Natural killer cell treated with Interleukin-12 subunit alpha and Interleukin-12 subunit beta and Interleukin-15 and Interleukin-18, amount 100 ng/mL, for 72 hours (primary cell): ENCODE measurements around the gene C19orf25. TPM values are rescaled to one million over a fixed set of nuclear protein-coding genes. Genes with fewer than 3 reads are reported as not detected.

Source experiments
- ATAC-seq, 2 donors: fragments of 150-1000 bp; cut with Tn5 transposase in 1 of 2; sonication (Bioruptor Pico), chemical (Tn5 transposase) in 1 of 2; 2 replicates each; pipeline ENCODE4 v1.10.0; 2021
- DNase-seq: peaks from one replicate; pipeline ENCODE4 v3.0.0; 2022; ENCODE audit warnings: low spot score
- H3K27ac Mint-ChIP-seq, 2 donors: 1 replicate in 1 of 2; 2 replicates in 1 of 2; pipeline ENCODE4 v1.8.0; 2022; ENCODE audit warnings: mixed read lengths in 2 of 2, mild to moderate bottlenecking in 1 of 2, moderate library complexity in 1 of 2
- H3K27me3 Mint-ChIP-seq, 2 donors: 1 replicate in 1 of 2; 2 replicates in 1 of 2; pipeline ENCODE4 v1.8.0; 2022; ENCODE audit warnings: mixed read lengths in 2 of 2
- H3K36me3 Mint-ChIP-seq: one replicate; pipeline ENCODE4 v1.8.0; 2022; ENCODE audit warnings: mixed read lengths
- H3K4me1 Mint-ChIP-seq, 2 donors: 1 replicate in 1 of 2; 2 replicates in 1 of 2; pipeline ENCODE4 v1.8.0; 2022; ENCODE audit warnings: low read depth in 2 of 2, mixed read lengths in 2 of 2, mild to moderate bottlenecking in 1 of 2
- H3K4me3 Mint-ChIP-seq: one replicate; pipeline ENCODE4 v1.8.0; 2022; ENCODE audit warnings: mixed read lengths
- H3K9me3 Mint-ChIP-seq: 2 replicates; pipeline ENCODE4 v1.8.0; 2022; ENCODE audit warnings: mixed read lengths
- total RNA-seq, 2 donors: library from RNA; stranded (reverse); gene quantifications; one replicate each; pipeline ENCODE4 v1.2.3, GENCODE V29; 2022

The C19orf25 gene
- 10 to 100 TPM; 45.1 to 58.4 TPM for total RNA-seq

DNA sequence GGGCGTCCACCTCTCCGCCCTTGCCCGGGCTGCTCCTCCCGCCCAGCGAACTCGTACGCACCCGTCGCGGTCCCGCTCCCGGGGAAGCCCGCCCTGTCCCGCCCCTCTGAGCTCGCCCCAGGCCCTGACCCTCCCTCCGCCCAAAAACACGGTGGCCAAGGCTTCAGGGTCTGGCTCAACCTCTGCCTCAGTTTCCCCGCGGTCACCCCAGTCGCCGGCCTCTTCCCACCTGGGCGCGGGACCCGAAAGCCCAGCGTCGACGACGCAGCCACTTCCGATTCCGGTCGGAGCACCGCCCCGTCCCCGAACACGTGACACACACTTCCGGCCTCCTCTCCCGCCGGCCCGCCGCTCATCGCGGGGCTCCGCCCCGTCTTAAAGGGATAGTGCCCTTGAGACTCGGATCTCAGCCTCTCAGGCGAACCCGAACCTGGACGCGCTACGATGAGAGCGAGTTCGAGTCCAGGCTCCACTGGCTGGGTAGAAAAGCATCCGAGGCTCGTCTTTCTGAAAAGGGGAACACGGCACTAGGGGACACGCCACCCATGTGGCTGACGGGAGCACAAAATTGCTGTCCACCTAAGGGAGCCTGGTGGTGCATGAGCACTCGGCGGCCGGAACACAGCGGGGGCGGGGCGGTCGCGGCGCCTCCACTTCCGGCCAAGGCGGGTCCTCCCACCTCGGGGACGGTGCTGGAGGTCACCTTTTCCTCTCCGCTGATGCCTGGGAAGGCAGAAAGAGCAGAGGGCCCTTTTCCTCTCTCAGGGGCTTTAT lies at the start of gene C19orf25:
TSS of gene C19orf25 (minus strand) at position 282 of the 774 bp plus-strand sequence. CDS start 312 bp downstream, outside the sequence.
- H3K9me3 Mint-ChIP-seq = no peaks in the 10 kb centered on the region
- H3K36me3 Mint-ChIP-seq = peaks cover 6% of the 10 kb centered on the region
- H3K4me3 Mint-ChIP-seq = peak within 1 kb of the TSS; percentile 96
- DNase-seq = peak; percentile 95
- H3K4me1 Mint-ChIP-seq = peaks cover 10 to 16% of the 10 kb centered on the region in 2 donors
- H3K27me3 Mint-ChIP-seq = no peaks in the 10 kb centered on the region
- peak within 1 kb of the TSS; percentile 80 to 89 for H3K27ac Mint-ChIP-seq
- ATAC-seq = peak; percentile 96 to 98

DNA sequence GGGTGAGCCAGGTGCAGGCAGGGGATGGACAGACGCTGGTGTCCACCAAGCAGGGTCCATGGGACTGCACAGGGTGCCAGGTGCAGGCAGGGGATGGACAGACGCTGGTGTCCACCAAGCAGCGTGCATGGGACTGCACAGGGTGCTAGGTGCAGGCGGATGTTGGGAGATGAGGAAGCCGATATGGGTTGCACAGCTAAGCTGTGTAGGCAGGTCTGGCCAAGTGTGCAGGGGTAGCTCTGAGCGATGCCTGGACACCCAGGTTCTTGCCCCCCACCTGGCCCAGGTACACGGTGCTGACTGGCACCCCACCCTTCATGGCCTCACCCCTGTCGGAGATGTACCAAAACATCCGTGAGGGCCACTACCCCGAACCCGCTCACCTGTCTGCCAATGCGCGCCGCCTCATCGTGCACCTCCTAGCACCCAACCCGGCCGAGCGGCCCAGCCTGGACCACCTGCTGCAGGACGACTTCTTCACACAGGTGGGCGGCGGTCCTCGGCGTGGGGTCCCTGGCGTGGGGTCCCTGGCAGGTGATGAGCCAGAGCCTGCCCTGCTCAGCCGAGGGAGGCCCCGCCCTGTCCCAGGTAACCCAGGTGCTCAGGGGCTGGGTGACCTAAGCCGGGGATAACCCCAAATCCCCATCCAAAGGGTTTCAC lies 48.8 kb upstream of the C19orf25 start:
- H3K36me3 Mint-ChIP-seq = peaks cover 7% of the 10 kb centered on the region
- peaks cover 6 to 8% of the 10 kb centered on the region in 2 donors for H3K4me1 Mint-ChIP-seq
- H3K27me3 Mint-ChIP-seq = peaks cover 17 to 18% of the 10 kb centered on the region in 2 donors
- H3K4me3 Mint-ChIP-seq = no peak overlapping the region
- ATAC-seq (no peak), DNase-seq (no peak)
- H3K9me3 Mint-ChIP-seq = no peaks in the 10 kb centered on the region
- no peak overlapping the region for H3K27ac Mint-ChIP-seq

DNA sequence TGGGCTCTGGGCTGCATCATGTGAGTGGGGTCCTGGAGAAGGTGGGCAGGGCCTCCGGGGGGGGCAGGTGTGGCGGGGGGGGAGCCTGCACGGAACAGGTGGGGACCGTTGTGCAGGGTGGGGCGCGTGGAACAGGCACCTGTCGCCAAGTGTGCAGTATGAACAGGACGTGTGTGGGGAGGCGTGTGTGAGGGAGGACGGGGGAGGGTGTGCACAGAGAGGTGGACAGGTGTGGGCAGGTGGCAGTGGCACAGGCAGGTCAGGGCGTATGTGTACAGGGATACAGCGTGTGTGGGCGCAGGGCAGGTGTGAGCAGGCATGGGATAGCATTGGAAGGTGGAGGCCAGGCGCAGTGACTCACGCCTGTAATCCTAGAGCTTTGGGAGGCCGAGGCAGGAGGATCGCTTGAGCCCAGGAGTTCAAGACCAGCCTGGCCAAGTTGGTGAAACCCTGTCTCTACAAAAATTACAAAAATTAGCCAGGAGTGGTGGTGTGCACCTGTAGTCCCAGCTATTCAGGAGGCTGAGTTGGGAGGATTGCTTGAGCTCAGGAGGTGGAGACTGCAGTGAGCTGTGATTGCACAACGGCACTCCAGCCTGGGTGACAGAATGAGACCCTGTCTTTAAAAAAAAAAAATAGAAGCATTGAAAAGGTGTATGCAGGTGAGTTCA lies 48.1 kb upstream of the C19orf25 start:
- DNase-seq (no peak), ATAC-seq (no peak)
- no peaks in the 10 kb centered on the region for H3K9me3 Mint-ChIP-seq
- H3K27me3 Mint-ChIP-seq = peaks cover 17 to 18% of the 10 kb centered on the region in 2 donors
- H3K4me3 Mint-ChIP-seq = no peak overlapping the region
- no peak overlapping the region for H3K27ac Mint-ChIP-seq
- H3K4me1 Mint-ChIP-seq = peaks cover 6 to 8% of the 10 kb centered on the region in 2 donors
- H3K36me3 Mint-ChIP-seq = peaks cover 7% of the 10 kb centered on the region

DNA sequence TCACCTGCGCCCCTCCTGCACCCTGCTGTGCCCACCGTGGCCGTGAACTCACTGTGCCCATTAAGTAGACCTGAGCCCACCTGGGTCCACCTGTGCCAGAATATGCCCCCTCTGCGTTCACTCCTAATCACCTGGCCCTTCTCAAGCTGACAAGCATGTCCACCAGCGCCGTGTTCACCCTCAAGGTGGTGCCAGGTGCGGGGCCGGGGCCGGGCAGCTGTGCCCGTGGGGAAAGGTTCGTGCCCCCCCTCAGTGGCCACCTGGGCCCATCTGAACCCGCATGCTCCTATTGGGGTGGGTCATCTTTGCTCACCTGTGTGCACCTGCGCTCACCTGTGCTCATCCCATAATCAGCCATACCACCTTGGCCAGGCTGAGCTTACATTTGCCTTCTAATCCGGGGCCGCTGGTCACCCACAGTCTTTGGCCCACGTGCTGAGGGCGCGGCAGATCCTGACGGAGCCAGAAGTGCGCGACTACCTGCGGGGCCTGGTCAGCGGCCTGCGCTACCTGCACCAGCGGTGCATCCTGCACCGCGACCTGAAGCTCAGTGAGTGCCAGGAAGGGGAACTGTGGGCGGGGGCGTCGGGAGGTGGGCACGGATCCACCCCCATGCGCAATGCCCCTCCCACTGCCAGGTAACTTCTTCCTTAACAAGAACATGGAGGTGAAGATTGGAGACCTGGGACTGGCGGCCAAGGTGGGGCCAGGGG lies 47.2 kb upstream of the C19orf25 start:
- Mint-ChIP-seq H3K9me3 (no peaks in the 10 kb centered on the region), H3K4me1 (peaks cover 6 to 8% of the 10 kb centered on the region in 2 donors), H3K27me3 (peaks cover 17 to 18% of the 10 kb centered on the region in 2 donors), H3K27ac (no peak overlapping the region), H3K36me3 (peaks cover 7% of the 10 kb centered on the region), H3K4me3 (no peak overlapping the region)
- ATAC-seq (no peak), DNase-seq (no peak)

- Mint-ChIP-seq H3K27me3 (peaks cover 17 to 18% of the 10 kb centered on the region in 2 donors), H3K36me3 (peaks cover 7% of the 10 kb centered on the region), H3K9me3 (no peaks in the 10 kb centered on the region), H3K27ac (no peak overlapping the region), H3K4me3 (no peak overlapping the region), H3K4me1 (peaks cover 6 to 8% of the 10 kb centered on the region in 2 donors)
- ATAC-seq = no peak
- DNase-seq = no peak
Observed at GRCh38 chr19:1525343-1525742, 46.3 kb upstream of the C19orf25 start.

DNA sequence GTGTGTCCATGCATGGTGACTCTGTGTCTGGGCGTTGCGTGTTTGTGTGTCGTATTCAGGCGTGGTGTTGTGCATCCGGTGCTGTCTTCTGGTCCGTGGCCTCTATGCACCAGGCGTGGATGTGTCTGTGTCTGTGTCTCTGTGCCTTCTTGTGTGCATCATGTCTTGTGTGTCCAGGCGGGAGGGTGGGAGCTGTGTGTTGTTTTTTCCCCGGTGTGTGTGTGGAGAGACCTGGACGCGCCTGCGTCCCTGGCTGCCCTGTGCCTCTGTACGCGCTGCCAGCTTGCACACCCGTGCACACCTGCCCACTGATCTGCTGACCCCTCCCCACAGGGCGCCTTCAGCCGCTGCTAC lies 45.9 kb upstream of the C19orf25 start:
- DNase-seq (no peak), ATAC-seq (no peak)
- Mint-ChIP-seq H3K27ac (no peak overlapping the region), H3K36me3 (peaks cover 7% of the 10 kb centered on the region), H3K9me3 (no peaks in the 10 kb centered on the region), H3K4me3 (peak overlapping the region; percentile 7), H3K4me1 (peaks cover 6 to 8% of the 10 kb centered on the region in 2 donors), H3K27me3 (peaks cover 17 to 18% of the 10 kb centered on the region in 2 donors)

DNA sequence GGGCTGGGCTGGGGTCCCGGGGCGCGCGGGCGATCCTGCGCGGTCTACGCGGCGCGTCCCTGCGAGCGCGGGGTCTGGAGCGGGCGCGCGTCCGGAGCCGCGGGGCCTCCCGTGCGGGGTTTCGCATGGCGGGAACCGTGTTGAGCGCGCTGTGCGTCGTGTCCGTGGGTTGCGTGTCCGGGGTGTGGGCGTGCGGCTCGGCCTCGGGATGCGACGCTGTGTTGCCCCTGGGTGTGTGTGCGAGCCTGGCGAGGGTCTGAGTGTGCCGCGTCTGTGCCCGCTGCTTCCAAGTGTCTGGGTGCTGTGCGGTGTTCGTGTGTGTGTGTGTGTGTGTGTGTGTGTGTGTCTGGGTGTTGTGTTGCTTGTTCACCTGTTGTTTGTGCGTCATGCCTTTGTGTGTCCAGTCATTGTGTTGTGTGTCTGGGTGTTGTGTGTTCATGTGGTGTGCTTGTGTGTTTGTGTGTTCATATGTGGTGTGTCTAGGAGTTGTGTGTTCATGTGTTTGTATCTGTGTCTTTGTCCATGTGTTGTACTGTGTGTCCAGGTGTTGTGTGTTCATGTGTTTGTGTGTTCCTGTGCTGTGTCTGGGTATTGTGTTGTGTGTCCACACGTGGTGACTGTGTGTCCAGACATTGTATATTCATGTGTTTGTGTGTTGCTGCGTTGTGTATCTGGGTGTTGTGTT lies 45.4 kb upstream of the C19orf25 start:
- DNase-seq = no peak
- no peak for ATAC-seq
- Mint-ChIP-seq H3K4me1 (peaks cover 6 to 8% of the 10 kb centered on the region in 2 donors), H3K4me3 (peak overlapping the region; percentile 7), H3K9me3 (no peaks in the 10 kb centered on the region), H3K27ac (no peak overlapping the region), H3K27me3 (peaks cover 17 to 18% of the 10 kb centered on the region in 2 donors), H3K36me3 (peaks cover 7% of the 10 kb centered on the region)

DNA sequence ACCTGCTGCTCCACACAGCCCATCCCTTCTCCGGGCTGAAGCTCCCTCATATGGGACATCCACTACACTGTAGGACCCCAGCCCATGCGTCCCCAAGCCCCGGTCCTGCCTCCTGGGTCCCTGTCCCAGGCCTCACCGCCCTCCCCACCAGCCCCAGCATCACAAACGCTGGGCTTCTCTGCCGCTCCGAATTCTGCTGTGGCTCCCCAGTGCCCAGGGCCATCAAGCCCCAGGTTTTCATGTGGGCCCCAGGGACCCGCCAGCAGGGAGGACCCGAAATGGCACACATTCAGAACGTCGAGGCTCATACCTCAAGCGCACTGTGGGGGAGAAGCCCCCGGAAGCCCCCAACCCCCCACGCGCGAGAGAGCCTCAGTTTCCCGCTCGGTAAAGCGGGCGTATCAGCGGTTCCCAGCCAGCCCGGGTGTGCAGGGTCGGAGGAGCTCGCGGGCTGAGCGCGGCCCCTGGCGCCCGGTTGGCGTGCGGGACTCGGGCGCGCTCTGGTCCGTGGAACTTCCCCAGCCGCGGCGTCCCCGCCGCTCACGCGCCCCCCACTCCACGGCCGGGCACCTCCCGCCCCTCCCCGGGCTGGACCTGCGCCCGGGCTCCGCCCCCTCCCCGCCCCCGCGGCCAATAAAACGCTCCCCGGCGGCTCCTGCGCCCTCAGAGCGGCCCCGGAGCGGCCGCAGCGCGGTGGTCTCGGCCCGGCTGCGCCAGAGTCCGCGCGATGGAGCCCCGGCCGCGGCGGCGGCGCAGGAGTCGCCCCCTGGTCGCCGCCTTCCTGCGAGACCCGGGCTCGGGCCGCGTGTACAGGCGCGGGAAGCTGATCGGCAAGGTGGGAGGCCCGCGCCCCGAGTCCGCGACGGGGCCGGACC lies 44.6 kb upstream of the C19orf25 start, which contains the start of gene PLK5:
TSS of gene PLK5 (plus strand) at position 666 of the 875 bp plus-strand sequence. CDS start 2,920 bp downstream, outside the sequence.
- H3K4me3 Mint-ChIP-seq = peak within 1 kb of the TSS; percentile 7
- peaks cover 17 to 18% of the 10 kb centered on the region in 2 donors for H3K27me3 Mint-ChIP-seq
- H3K4me1 Mint-ChIP-seq = peaks cover 6 to 8% of the 10 kb centered on the region in 2 donors
- DNase-seq (no peak), ATAC-seq (no peak)
- no peak within 1 kb of the TSS for H3K27ac Mint-ChIP-seq
- H3K9me3 Mint-ChIP-seq = no peaks in the 10 kb centered on the region
- H3K36me3 Mint-ChIP-seq = peaks cover 7% of the 10 kb centered on the region

GRCh38 chr19:1522838-1523237 lies 43.8 kb upstream of the C19orf25 start:
- Mint-ChIP-seq H3K27ac (no peak overlapping the region), H3K9me3 (no peaks in the 10 kb centered on the region), H3K36me3 (peaks cover 7% of the 10 kb centered on the region), H3K4me1 (peaks cover 6 to 8% of the 10 kb centered on the region in 2 donors), H3K4me3 (no peak overlapping the region), H3K27me3 (peaks cover 17 to 18% of the 10 kb centered on the region in 2 donors)
- DNase-seq (no peak), ATAC-seq (no peak)

DNA sequence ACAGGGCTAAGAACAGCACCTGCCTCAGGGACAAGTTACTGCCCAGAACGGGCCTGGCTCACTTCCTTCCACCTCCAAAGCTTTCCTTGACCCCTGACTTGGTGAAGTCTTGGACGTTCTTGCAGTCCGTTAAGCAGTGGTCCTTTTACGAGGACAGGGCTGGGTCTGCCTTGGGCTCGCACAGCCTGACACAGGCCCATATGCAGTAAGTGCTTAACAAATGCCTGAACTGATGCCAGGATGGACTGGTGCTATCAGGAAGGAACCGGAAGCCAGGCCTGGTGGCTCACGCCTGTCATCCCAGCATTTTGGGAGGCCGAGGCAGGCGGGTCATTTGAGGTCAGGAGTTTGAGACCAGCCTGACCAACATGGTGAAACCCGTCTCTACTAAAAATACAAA lies 43.0 kb upstream of the C19orf25 start:
- Mint-ChIP-seq H3K27me3 (peaks cover 17 to 18% of the 10 kb centered on the region in 2 donors), H3K36me3 (peaks cover 7% of the 10 kb centered on the region), H3K27ac (no peak overlapping the region), H3K4me1 (peaks cover 6 to 8% of the 10 kb centered on the region in 2 donors), H3K9me3 (no peaks in the 10 kb centered on the region), H3K4me3 (no peak overlapping the region)
- DNase-seq (no peak), ATAC-seq (no peak)

GRCh38 chr19:1521636-1522035 lies 42.6 kb upstream of the C19orf25 start:
- Mint-ChIP-seq H3K27me3 (peaks cover 17 to 19% of the 10 kb centered on the region in 2 donors), H3K27ac (no peak overlapping the region), H3K4me3 (no peak overlapping the region), H3K36me3 (peaks cover 7% of the 10 kb centered on the region), H3K4me1 (peaks cover 6 to 8% of the 10 kb centered on the region in 2 donors), H3K9me3 (no peaks in the 10 kb centered on the region)
- DNase-seq (no peak), ATAC-seq (no peak)

GRCh38 chr19:1520203-1520780 lies 41.3 kb upstream of the C19orf25 start:
- H3K36me3 Mint-ChIP-seq = peaks cover 7% of the 10 kb centered on the region
- no peak for DNase-seq
- peaks cover 6 to 8% of the 10 kb centered on the region in 2 donors for H3K4me1 Mint-ChIP-seq
- peaks cover 12 to 19% of the 10 kb centered on the region in 2 donors for H3K27me3 Mint-ChIP-seq
- no peak overlapping the region for H3K4me3 Mint-ChIP-seq
- H3K9me3 Mint-ChIP-seq = no peaks in the 10 kb centered on the region
- ATAC-seq = no peak
- no peak overlapping the region for H3K27ac Mint-ChIP-seq
